SU-DHL-6 (cell line): ENCODE results near the gene VPS13A.

Experiments
- CTCF ChIP-seq: fragments of 200-600 bp; sonication (generic); IDR thresholded peaks from one replicate; pipeline ENCODE4 v1.5.1; 2017; ENCODE audit warnings: antibody characterized with exemption, mild to moderate bottlenecking, low read length, moderate library complexity; ENCODE audit not compliant: insufficient read depth, poor library complexity, severe bottlenecking
- EZH2phosphoT487 ChIP-seq: fragments of 200-600 bp; sonication (generic), shearing (Covaris generic); conservative IDR thresholded peaks from 2 replicates; pipeline ENCODE4 v1.6.1; 2018; ENCODE audit warnings: mild to moderate bottlenecking, antibody characterized with exemption, low read length, moderate library complexity, mixed read lengths

DNA sequence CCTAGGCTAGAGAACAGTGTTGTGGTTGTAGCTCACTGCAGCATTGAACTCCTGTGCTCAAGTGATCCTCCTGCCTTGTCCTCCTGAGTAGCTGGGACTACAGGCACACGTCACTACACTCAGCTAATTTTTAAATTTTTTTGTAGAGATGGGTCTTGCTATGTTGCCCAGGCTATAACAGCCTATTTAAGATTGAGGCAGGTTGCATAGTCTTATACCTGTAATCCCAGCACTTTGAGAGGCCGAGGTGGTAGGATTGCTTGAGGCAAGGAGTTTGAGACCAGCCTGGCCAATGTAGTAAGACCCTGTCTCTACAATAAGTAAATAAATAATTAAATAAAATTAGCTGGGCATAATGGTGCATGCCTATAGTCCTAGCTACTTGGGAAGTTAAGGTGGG is 79.9 kb downstream of the VPS13A start:
- TF ChIP-seq CTCF (no peak), EZH2phosphoT487 (no peak)
